Measurements from ENCODE around the gene CAVIN1.

The CAVIN1 gene

DNA sequence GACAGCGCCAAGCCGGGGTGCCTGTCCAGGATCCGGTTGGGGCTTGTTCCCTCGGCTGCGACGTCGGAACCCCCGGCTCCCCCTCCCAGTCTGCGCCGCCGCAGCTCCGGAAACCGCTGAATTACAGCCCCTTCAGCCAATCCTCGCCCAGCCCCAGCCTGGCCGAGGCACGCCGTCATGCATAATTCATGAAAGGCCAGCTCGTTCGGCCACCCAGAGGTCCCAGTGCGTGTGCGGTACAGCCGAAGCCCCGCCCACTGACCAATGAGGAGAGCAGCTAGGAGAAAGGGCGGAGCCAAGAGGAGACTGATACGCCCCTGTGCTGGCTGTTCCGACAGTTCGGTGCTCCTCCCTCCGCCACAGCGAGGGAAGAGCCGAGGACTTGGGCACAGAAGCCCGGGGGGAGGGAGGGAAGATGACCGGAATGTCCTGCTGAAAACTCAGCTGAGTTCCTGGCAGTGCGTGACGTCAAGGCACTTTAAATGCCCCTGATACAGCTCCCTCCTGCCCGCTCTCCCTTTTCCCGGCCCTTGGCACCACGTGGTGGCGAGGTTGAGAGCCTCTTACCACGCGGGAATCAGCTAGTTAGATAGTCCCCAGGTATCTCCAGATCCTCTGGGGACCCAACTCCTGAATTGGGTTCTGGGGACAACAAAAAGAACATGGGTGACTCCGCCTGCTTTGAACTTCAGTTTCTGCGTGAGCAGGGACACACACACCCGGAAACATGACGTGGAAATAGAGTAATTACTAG, 34.5 kb downstream of the CAVIN1 start, which contains the start of gene STAT3 (continued):
- TF ChIP-seq ZNF518A (tag by site-specific recombination; conservative IDR thresholded peaks at IDR 0.05; ENCODE audit: low read depth) (no peak), ZNF707 (tag by site-specific recombination; IDR thresholded peaks at IDR 0.05) (no peak), ZNF629 (tag by site-specific recombination; IDR thresholded peaks at IDR 0.05) (peak; percentile 100), REPIN1 (tag by site-specific recombination; IDR thresholded peaks at IDR 0.05; ENCODE audit: low read depth) (peak; percentile 34; the same call in 1 of the 2 replicates), TRIM28 (IDR thresholded peaks at IDR 0.05; ENCODE audit: borderline replicate concordance, low read length) (peak; percentile 85), HOXA7 (CRISPR knock-in tag; IDR thresholded peaks at IDR 0.05; ENCODE audit: borderline replicate concordance) (no peak), ZNF791 (tag by site-specific recombination; IDR thresholded peaks at IDR 0.05) (no peak), ZNF585B (tag by site-specific recombination; IDR thresholded peaks at IDR 0.05) (no peak), ZNF248 (tag by site-specific recombination; IDR thresholded peaks at IDR 0.05) (no peak), ZNF623 (tag by site-specific recombination; IDR thresholded peaks at IDR 0.05) (no peak; the same call in 1 of the 2 replicates), ZNF2 (tag by site-specific recombination; IDR thresholded peaks at IDR 0.05) (peak; percentile 90), HOXC10 (CRISPR knock-in tag; IDR thresholded peaks at IDR 0.05) (peak; percentile 97; the same call in 1 of the 2 replicates), GLIS2 (tag by site-specific recombination; IDR thresholded peaks at IDR 0.05) (peak; percentile 56), BCL6B (tag by site-specific recombination; IDR thresholded peaks at IDR 0.05) (no peak; the same call in none of the 2 replicates), ZNF501 (tag by site-specific recombination; IDR thresholded peaks at IDR 0.05) (peak; percentile 69; the same call in 1 of the 2 replicates), ZBTB21 (tag by site-specific recombination; IDR thresholded peaks at IDR 0.05) (peak; percentile 100), ZNF354C (tag by site-specific recombination; IDR thresholded peaks at IDR 0.05; ENCODE audit: borderline replicate concordance, low read depth) (no peak), ZNF214 (tag by site-specific recombination; IDR thresholded peaks at IDR 0.05; ENCODE audit: borderline replicate concordance) (no peak), ZNF76 (tag by site-specific recombination; IDR thresholded peaks at IDR 0.05; ENCODE audit: borderline replicate concordance, low read depth) (peak; percentile 87)
- TF ChIP-seq, protein P1, sequence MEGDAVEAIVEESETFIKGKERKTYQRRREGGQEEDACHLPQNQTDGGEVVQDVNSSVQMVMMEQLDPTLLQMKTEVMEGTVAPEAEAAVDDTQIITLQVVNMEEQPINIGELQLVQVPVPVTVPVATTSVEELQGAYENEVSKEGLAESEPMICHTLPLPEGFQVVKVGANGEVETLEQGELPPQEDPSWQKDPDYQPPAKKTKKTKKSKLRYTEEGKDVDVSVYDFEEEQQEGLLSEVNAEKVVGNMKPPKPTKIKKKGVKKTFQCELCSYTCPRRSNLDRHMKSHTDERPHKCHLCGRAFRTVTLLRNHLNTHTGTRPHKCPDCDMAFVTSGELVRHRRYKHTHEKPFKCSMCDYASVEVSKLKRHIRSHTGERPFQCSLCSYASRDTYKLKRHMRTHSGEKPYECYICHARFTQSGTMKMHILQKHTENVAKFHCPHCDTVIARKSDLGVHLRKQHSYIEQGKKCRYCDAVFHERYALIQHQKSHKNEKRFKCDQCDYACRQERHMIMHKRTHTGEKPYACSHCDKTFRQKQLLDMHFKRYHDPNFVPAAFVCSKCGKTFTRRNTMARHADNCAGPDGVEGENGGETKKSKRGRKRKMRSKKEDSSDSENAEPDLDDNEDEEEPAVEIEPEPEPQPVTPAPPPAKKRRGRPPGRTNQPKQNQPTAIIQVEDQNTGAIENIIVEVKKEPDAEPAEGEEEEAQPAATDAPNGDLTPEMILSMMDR (tag by site-specific recombination; IDR thresholded peaks at IDR 0.05) = 0 out of 2 replicates have a peak, but pooled peaks have one; percentile 57
- TF ChIP-seq, protein P2, sequence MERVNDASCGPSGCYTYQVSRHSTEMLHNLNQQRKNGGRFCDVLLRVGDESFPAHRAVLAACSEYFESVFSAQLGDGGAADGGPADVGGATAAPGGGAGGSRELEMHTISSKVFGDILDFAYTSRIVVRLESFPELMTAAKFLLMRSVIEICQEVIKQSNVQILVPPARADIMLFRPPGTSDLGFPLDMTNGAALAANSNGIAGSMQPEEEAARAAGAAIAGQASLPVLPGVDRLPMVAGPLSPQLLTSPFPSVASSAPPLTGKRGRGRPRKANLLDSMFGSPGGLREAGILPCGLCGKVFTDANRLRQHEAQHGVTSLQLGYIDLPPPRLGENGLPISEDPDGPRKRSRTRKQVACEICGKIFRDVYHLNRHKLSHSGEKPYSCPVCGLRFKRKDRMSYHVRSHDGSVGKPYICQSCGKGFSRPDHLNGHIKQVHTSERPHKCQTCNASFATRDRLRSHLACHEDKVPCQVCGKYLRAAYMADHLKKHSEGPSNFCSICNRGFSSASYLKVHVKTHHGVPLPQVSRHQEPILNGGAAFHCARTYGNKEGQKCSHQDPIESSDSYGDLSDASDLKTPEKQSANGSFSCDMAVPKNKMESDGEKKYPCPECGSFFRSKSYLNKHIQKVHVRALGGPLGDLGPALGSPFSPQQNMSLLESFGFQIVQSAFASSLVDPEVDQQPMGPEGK (tag by site-specific recombination; IDR thresholded peaks at IDR 0.05) = peak; percentile 91
- TF ChIP-seq, protein P3, sequence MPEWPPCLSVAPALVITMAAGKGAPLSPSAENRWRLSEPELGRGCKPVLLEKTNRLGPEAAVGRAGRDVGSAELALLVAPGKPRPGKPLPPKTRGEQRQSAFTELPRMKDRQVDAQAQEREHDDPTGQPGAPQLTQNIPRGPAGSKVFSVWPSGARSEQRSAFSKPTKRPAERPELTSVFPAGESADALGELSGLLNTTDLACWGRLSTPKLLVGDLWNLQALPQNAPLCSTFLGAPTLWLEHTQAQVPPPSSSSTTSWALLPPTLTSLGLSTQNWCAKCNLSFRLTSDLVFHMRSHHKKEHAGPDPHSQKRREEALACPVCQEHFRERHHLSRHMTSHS (tag by site-specific recombination; IDR thresholded peaks at IDR 0.05) = no peak
- TF ChIP-seq, protein P4, sequence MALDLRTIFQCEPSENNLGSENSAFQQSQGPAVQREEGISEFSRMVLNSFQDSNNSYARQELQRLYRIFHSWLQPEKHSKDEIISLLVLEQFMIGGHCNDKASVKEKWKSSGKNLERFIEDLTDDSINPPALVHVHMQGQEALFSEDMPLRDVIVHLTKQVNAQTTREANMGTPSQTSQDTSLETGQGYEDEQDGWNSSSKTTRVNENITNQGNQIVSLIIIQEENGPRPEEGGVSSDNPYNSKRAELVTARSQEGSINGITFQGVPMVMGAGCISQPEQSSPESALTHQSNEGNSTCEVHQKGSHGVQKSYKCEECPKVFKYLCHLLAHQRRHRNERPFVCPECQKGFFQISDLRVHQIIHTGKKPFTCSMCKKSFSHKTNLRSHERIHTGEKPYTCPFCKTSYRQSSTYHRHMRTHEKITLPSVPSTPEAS (tag by site-specific recombination; IDR thresholded peaks at IDR 0.05) = peak; percentile 71
- TF ChIP-seq, protein P5, sequence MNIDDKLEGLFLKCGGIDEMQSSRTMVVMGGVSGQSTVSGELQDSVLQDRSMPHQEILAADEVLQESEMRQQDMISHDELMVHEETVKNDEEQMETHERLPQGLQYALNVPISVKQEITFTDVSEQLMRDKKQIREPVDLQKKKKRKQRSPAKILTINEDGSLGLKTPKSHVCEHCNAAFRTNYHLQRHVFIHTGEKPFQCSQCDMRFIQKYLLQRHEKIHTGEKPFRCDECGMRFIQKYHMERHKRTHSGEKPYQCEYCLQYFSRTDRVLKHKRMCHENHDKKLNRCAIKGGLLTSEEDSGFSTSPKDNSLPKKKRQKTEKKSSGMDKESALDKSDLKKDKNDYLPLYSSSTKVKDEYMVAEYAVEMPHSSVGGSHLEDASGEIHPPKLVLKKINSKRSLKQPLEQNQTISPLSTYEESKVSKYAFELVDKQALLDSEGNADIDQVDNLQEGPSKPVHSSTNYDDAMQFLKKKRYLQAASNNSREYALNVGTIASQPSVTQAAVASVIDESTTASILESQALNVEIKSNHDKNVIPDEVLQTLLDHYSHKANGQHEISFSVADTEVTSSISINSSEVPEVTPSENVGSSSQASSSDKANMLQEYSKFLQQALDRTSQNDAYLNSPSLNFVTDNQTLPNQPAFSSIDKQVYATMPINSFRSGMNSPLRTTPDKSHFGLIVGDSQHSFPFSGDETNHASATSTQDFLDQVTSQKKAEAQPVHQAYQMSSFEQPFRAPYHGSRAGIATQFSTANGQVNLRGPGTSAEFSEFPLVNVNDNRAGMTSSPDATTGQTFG (tag by site-specific recombination; IDR thresholded peaks at IDR 0.05; ENCODE audit: borderline replicate concordance) = peak; percentile 87; the same call in 1 of the 2 replicates

Measured in HEK293 (cell line).